GM19023 (cell line): ENCODE data around the gene DOCK2.
A peak's percentile ranks its signal among the peaks of the same experiment; 100 is the strongest.
"Not testable (repeated sequence)": the region's sequence is repeated elsewhere in the genome, so short reads cannot be mapped to it uniquely, and the experiment has no call there.

Experiments used
- ATAC-seq: cut with Tn5 transposase; IDR thresholded peaks from one replicate; pipeline ENCODE4 v1.9.1; 2021; ENCODE audit warnings: mild to moderate bottlenecking, moderate library complexity; ENCODE audit not compliant: unreplicated experiment

DOCK2 gene

DNA sequence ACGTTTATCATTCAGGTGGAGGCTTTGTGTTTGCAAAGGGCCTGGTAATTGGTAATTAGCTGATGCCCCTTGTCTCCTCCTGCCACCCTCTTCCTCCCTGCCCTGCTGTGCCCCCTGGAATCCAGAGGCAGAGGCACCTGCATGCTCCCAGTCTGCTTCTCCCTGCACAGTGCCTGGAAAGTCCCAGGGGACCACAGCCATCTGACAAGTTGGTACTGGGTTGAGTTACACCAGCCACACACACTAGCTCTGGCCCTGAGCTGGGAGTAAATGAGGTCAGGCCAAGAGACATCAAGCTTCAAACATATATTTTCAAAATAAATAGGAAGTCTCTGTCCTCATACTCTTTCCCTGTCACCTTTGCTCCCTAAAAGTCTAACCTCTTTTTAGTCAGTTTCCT, 286.9 kb downstream of the DOCK2 start:
- peak; percentile 67 for ATAC-seq

DNA sequence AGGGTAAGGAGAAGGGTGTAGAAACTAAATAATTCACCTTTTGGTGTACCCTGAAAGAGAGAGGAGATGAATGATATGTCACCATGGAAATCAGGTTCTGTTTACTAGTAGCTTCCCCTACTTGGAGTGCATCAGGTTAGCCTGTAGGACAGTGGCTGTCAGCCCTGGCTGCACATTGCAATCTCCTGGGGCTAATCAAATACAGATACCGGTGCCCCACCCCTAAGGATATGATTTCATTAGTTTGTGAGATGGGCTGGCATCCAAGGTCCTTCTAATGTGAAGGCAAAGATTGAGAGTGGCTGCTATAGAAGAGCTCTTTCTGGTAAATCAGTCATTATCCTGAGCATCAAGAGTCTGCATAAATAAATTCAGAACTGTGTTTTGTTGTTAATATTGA, 296.1 kb downstream of the DOCK2 start:
- ATAC-seq = no peak

DNA sequence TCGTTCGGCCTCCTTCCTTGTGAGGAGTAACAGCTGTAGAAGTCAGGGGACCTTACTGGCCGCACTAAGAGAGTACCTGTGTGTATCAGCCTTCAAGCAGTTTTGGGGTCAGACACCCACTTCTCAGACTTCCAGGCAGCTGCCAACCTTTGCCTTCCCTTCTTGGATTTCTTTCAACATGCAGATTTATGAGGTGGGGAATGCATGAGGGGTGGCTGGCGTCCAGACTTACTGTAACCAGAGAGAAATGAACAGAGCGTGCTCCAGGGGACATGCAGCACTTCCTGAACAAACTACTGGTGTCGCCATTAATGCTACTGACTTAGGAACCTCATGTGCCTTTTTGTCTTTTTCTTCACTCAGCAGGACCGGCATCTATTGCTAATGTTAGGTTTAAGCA, 296.5 kb downstream of the DOCK2 start:
- no peak for ATAC-seq

DNA sequence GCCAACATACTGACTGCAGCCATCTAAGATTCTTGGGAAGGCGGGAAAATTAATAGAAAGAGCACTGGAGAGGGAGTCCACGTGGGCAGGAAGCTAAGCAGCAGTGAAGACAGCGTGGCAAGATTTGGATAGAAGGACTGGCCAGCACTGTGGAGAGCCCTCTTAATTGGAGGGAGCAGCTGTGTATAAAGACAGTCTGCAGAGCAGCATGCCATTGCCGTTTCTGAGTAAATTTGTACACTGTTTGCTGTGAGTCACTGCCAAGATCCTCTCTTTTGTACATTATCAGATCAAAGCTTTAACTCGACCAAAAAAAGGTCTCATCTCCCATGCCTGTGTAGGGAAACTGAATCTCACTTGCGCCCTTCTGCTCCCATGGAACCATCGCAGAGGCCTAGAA, 297.9 kb downstream of the DOCK2 start:
- ATAC-seq = no peak

DNA sequence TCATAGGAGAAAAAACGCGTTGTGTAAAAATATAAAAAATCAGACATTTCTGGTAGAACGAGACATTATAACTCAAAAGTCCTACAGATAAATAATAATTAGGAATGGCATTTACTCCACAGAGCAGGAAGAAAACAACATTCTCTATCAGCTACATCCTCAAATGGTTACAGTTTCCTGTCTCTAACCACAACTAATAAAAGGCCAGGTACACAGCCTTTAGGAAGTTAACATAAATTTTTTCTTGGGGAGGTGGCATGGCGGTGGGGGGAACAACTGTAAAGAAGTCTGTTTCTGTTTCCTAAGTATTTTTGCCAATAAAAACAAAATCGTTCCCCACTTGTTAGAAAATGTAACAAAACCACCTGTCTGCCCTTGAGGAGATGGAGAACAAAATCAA, 298.7 kb downstream of the DOCK2 start:
- no peak for ATAC-seq

DNA sequence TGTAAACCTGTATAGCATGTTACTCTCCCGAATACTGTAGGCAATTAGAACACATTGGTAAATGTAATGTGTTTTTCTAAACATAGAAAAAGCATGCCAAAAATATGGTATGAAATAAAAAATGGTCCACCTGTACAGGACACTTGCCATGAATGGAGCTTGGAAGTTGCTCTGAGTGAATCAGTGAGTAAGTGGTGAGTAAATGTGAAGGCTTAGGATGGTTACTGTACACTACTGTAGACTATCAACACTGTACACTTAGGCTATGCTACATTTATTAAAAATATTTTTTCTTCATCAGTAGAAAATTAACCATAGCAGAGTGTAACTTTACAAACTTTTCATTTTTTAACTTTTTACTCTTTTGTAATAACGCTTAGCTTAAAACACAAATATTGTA, 301.4 kb downstream of the DOCK2 start:
- no peak for ATAC-seq

DNA sequence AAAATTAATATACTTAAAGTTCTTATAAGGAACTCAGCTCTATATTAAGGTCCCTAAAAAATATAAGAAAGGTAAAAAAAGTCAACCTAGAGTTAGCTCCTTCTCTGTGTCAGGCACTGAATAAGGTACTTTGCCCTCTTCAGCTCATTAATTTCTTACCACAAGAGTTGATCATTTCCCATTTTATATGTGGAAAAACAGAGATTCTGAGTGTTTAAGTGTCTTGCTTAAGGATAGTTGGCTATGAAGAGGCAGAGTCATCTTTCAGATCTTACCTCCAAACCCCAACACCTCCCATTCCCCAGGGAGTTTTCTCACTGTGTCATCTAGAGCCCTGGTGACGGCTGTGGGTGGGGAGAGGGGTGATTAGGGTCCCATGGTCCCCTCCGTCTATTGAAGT, 302.7 kb downstream of the DOCK2 start:
- ATAC-seq = no peak

DNA sequence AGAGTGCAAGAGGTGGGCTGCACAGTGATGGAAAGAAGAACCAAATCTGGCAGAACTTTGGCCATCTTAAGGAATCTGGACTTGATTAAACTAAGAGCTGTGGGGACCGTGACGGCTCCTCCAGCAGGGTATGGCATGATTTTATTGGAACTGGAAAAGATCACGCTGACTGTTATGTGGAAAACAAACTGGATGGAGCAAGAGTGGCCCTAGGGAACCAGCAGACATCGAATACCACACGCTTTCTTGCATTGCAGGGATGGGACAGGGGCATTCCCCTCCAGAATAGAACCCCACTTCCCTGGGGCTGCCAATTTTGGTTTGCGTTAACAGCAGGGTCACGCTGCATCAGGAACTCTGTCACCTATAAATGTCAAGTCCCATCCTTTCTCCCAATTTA, 304.5 kb downstream of the DOCK2 start:
- ATAC-seq = no peak

DNA sequence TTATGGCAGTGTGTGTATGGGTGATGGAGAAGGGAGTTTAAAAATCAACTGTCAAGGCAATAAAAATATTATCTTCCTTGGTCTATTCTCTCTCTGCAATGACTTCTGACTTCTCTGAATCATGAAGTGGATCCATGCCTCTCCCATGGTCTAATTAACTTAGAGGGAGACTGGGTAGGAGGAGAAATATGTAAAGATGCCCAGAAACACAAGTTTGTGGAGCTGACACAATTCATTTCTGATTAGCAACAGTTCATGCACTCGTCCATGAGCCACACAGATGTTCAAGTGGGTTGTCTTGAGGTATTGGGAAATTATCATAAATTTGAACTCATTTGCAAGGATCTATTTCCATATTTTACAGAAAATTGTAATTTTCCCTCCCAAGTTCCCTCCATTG, 305.1 kb downstream of the DOCK2 start:
- ATAC-seq = no peak

DNA sequence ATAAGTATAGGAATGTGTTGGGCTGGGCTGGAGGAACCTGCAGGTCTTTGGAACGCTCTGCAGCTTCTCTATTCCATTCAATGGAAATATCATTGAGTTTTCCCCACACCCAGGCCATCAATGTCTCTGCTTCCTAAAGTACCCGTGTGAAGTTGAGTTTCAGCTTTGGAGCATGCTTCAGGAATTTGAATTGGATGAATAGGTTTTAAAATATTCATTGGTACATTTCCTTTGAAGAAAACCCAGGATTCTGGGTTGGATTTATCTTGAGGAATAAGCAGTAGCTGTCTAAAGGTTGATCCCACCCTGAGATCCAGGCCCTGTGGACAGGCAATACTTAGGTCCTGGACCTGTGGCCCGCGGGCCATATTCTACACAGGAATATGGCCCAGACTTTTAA, 306.0 kb downstream of the DOCK2 start:
- no peak for ATAC-seq

DNA sequence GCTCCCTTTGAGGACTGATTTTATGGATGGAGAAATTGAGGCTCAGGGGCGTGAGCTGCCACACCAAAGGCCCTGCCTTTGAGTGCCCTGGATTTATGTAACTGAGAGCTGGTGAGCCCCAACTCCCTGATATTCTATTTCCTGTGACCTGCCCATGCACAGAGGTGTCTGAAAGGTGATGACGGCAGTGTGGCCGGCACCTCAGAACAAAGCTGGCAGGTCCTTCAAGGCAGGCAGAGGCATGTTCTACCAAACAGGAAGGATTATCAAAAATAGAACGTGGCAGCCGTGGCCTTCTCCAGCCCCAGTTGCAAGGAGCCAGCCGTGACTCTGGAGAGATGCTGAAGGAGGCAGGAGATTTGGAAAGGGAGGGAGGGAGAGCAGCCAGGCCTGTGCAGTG, 307.0 kb downstream of the DOCK2 start:
- ATAC-seq = no peak

DNA sequence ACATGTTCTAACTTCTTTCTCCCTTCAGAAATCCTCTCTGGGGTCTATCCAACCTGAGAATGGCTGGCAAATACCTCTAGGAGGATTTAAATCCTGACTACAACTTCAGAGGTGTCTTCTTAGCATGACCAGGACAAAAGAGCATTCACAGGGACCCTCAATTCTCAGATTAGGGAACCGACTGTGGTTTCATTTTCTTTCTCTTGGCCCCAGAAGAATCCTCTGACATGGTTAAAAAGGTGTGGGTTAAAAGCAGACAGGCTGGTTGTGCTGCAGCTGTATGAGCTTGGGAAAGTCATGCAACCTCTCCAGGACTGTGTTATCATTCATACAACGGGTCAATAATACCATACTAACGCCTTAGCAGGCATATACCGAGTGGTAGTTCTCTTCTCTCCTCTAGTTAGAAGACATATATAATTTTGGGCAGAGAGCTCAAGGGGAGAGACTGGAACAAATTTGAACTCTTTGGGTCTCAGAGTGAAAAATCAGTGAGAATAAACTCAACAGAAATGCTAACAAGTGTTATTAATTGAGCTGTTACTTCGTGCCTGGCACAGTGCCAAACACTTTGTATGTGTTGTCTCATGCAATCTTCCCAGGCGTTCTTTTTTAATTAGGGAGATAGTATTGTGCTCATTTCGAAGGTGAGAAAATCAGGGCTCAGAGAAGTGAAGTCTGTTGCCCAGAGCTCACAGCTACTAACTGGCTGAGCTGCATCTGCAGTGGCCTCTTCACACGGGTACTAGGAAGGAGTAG, 308.0 kb downstream of the DOCK2 start:
- ATAC-seq = peak; percentile 51

DNA sequence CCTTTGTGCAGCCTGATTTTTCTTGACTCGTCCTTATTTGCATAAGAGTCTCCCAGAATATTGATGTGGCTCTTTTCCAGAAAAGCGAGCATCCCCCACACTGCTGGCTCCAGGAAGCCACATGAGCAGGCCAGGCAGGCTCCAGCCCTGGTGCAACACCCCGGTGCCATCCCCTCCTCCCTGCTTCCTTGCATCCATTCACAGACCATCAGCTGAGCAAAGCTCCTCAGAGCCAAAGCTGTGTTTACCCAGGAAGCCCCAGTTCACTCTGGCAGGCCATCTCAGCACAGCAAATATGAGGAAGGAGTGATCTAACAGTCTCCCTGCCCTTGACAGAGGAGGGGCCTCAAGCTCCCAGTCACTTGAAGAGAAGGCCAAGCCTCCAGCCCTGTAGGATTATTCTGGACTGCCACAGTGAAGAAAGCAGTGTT, 308.8 kb downstream of the DOCK2 start:
- no peak for ATAC-seq

DNA sequence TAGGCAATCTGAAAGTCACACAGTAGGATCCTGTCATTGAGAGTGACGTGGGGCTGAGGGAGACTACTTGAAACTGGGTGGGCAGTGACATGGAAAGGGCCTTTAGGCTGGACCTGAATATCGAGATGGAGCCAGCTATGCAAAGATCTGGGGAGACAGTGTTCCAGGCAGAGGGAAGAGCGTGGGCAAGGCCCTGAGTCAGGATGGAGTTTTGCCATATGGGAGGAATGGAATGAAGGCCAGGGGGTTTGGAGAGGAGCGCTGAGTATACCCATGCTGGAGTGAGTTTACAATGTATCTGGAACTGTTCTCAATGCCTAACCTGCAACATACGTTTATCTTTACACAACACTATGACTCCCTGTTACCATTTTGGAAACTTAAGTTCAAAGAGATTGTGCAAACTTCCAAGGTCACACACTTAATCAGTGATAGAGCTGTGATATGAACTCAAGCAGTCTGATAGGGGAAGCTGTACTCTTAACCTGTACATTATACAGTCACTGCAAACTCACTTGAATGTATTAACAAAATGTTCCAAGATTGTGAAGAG, 309.7 kb downstream of the DOCK2 start:
- ATAC-seq = no peak

DNA sequence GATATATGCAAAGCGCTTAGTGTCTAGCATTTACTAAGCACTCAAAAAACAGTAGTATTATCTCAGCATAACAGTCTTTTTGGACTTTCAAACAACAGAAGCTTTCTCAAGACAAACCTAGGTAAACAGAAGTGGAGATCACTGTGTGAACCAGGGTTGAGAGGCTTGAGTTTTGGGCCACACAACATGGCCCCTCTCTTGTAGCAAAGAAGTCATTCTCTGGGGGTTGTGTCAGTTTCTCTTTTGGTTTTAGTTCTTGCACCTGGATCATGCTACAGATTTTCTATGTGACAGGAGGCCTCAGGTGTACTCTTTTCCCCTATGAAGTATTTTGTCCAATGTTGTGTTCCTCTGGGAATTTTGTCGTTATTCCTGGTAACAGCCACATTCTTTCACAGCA, 313.3 kb downstream of the DOCK2 start:
- no peak for ATAC-seq

DNA sequence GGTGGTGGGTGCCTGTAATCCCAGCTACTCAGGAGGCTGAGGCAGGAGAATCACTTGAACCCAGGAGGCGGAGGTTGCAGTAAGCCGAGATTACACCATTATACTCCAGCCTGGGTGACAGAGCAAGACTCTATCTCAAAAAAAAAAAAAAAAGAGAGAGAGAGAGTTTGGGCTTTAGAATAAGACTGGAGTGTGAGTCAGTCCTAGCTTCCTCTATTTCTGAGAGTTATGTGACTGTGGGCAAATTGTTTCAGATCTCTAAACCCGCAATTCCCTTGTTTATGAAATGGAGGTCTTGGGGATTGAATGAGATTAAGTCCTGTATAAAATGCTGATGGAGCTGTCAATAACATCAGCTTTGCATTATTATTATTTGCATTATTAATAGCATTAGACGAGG, 316.1 kb downstream of the DOCK2 start:
- ATAC-seq = not testable (repeated sequence)

DNA sequence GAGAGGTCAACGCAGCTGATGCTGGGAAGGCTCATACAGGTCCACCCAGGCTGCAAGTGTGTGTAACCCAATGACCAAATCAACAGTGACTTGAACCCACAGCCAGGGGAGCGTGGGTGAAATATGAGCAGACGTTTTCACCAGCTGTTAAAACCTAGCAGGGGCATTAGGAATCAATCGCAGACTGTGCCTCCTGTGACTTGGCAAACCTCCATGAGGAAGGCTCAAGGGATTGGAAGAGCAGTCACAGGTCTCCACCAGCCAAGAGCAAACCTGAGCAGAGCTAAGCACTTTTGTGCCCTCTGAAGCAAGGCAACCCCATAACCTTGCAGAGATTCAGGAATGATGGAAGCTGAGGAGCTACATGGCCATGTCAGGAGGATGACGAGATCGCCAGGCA, 317.7 kb downstream of the DOCK2 start:
- no peak for ATAC-seq

DNA sequence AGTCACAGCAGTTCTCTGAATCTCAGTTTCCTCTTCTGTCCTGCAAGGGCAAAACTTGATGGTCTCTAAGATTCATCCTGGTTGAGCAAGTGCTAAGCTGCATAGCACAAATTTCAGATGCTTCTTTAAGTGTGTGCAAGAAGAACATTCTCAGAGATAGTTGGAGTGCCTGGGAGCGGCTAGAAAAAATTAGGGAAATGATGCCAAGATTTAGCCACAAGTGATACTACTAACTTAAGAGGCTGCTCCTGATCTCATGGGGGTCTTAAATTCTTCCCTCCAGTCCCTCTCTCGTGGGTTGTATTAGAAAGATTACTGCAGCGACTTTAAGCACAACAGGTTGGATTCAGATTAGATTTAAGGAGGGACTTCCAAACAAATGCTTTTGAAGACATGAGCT, 319.1 kb downstream of the DOCK2 start:
- ATAC-seq = no peak

DNA sequence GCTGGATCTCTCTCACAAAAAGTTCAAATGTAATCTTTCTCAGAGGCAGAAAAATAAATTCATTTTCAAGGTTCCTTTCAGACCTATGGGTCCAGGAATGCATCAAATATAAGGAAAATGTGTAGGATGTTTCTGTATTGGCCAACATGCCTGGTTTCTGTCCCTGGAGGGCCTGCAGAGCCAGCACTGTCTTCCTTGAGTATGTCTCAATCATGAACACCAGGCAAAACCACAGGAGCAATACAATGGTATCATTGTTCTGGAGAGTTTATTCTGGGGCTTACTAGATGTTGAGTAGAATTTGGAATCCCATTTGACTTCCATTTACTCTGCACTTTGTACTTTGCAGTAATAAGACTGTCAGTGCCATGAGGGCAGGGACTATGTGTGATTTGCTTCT, 319.7 kb downstream of the DOCK2 start:
- ATAC-seq = no peak

DNA sequence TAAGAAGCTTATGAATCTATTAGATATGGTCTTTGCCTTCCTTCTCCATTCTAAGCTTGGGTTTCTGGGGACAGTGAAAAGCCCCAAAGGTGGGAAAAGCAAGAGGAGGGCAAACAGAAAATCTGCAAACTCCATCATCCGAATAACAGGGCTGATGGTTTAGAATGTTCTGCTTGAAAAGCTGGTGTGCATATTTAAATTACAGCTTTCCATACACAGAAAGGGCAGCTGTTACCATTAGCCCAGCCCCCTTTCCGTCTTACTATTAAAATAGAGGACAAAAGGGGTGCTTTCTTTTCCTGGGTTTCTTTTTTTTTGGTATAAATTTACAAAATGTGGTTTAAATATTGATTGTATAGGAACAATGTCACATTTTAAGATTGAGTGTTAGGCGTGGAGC, 321.2 kb downstream of the DOCK2 start:
- ATAC-seq = no peak

DNA sequence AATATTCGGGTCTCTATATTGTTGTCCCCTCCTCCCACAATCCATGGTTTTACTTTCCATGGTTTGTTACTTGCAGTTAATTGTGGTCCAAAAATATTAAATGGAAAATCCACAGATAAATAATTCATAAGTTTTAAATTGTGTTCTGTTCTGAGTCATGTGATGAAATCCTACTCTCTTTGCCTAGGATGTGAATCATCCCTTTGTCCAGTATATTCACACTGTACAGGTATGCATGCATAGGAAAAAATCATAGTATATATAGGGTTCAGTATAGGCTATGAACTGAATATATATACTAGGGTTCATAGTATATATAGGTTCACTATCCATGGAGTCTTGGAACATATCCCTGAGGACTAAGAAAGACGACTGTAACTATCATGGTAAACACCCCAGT, 323.6 kb downstream of the DOCK2 start:
- no peak for ATAC-seq

DNA sequence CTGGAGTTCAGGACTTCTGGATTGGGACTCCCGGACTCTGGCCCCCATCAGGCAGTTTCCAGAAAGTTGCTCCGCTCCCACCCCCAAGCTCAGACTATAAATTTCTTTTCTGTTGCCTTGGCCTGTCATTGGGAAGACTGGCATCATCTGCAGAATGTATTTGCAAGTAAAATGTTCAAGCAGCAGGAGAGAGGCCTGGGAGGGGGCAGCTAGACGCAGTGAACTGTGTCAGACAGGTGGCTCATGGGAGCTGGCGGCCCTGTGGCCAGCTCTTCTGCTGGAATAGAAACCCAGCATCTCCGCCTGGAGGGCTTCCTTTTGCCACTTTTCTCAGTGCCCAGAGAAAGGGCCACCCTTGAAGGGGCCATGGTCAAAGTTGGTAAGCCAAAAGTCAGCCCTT, 327.2 kb downstream of the DOCK2 start:
- no peak for ATAC-seq

DNA sequence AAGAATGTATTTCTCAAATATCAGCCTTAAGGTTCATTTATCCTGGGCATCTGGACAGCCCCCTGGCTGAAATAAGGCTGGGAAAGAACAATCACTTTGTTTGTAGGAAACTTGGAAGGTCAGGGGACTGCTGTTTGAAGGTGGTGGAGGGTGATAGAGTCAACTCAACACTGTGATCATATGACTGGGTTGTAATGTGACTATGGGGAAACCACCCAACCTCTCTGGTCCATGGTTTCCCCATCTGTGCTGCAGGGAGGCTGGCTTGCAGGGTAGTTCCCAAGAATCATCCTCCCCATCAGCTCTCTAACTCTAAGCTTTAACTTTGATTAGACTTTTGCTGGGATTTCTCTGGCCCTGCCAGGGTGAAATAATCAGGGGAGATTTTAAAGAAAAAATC, 333.3 kb downstream of the DOCK2 start:
- peak; percentile 58 for ATAC-seq
